Uterus (tissue), 2 donors: ENCODE results near the gene NIPAL1.

ENCODE experiments used
- POLR2A ChIP-seq, 2 donors: fragments of 450-650 bp; IDR thresholded peaks; one replicate each; pipeline ENCODE4 v1.6.1; 2016; ENCODE audit warnings: antibody characterized with exemption in 2 of 2, mild to moderate bottlenecking in 1 of 2, moderate library complexity in 1 of 2
- TF ChIP-seq, protein P1 (sequence below), 4 experiments: fragments of 200-600 bp in 2 of 4; fragments of 450-650 bp in 2 of 4; sonication (generic) in 2 of 4; IDR thresholded peaks; one replicate each; pipeline ENCODE4 v1.5.1; 2016 to 2019; ENCODE audit warnings: antibody characterized with exemption in 4 of 4, mild to moderate bottlenecking in 2 of 4, moderate library complexity in 1 of 4

DNA sequence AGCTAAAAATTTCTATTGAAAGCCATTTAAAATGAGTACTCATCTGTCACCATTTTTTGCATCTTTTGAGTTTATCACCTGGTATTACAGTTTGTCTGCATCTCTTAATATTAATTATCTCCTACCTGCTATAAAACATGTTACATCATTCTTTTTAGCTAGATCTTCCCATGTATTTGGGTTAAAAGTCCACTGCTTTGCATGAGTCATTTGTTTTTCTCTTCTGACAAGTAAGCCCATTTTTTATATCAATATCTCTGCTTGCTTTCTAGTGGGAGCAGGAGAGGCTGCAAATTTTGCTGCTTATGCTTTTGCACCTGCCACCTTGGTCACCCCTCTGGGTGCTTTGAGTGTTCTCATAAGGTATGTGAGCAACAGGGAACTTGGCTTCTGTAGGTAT, 16.1 kb downstream of the NIPAL1 start:
- TF ChIP-seq, protein P1, sequence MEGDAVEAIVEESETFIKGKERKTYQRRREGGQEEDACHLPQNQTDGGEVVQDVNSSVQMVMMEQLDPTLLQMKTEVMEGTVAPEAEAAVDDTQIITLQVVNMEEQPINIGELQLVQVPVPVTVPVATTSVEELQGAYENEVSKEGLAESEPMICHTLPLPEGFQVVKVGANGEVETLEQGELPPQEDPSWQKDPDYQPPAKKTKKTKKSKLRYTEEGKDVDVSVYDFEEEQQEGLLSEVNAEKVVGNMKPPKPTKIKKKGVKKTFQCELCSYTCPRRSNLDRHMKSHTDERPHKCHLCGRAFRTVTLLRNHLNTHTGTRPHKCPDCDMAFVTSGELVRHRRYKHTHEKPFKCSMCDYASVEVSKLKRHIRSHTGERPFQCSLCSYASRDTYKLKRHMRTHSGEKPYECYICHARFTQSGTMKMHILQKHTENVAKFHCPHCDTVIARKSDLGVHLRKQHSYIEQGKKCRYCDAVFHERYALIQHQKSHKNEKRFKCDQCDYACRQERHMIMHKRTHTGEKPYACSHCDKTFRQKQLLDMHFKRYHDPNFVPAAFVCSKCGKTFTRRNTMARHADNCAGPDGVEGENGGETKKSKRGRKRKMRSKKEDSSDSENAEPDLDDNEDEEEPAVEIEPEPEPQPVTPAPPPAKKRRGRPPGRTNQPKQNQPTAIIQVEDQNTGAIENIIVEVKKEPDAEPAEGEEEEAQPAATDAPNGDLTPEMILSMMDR (IDR thresholded peaks at IDR 0.05) = no peak
- TF ChIP-seq POLR2A (IDR thresholded peaks at IDR 0.05) = no peak
